Fibroblast of lung (primary cell): ENCODE data around the gene CHIT1. TPM values are rescaled to one million over a fixed set of nuclear protein-coding genes. Genes with fewer than 3 reads are reported as not detected.

Experiments used
- DNase-seq, 2 donors: peaks; one replicate each; pipeline versions ENCODE4 v3.0.0 to v3.0.0-alpha.2; 2010; ENCODE audit warnings: low read depth in 2 of 2
- H2AFZ ChIP-seq: 2 replicates; pipeline ENCODE4 v1.5.1; 2012; ENCODE audit warnings: low read length, control low read depth, inconsistent platforms
- H3K27ac ChIP-seq: 2 replicates; pipeline ENCODE4 v1.5.1; 2011; ENCODE audit warnings: low read length, control low read depth; ENCODE audit not compliant: insufficient read depth
- H3K27me3 ChIP-seq: 2 replicates; pipeline ENCODE4 v1.5.1; 2011; ENCODE audit warnings: mild to moderate bottlenecking, low read length; ENCODE audit not compliant: control insufficient read depth, insufficient read depth
- H3K36me3 ChIP-seq: 2 replicates; pipeline ENCODE4 v1.5.1; 2011; ENCODE audit warnings: low read length; ENCODE audit not compliant: control insufficient read depth, insufficient read depth
- H3K4me1 ChIP-seq: 2 replicates; pipeline ENCODE4 v1.5.1; 2011; ENCODE audit warnings: low read length; ENCODE audit not compliant: control insufficient read depth, insufficient read depth; ENCODE audit errors: extremely low read depth
- H3K4me2 ChIP-seq: 2 replicates; pipeline ENCODE4 v1.5.1; 2011; ENCODE audit warnings: low read length, control low read depth; ENCODE audit not compliant: insufficient read depth; ENCODE audit errors: extremely low read depth
- H3K4me3 ChIP-seq, 4 experiments: fragments of 200-600 bp in 1 of 4; sonication (generic) in 1 of 4; replicated peaks in 1 of 4; 2 replicates each; pipeline ENCODE4 v1.5.1; 2011 to 2016; ENCODE audit warnings: low read length in 4 of 4, low read depth in 3 of 4, mild to moderate bottlenecking in 3 of 4, control low read depth in 2 of 4, inconsistent platforms in 1 of 4, mixed read lengths in 1 of 4; ENCODE audit not compliant: insufficient read depth in 1 of 4; ENCODE audit errors: control extremely low read depth in 1 of 4
- H3K79me2 ChIP-seq: 2 replicates; pipeline ENCODE4 v1.5.1; 2012; ENCODE audit warnings: mild to moderate bottlenecking, low read length, inconsistent platforms; ENCODE audit not compliant: control insufficient read depth, insufficient read depth
- H3K9ac ChIP-seq: 2 replicates; pipeline ENCODE4 v1.5.1; 2011; ENCODE audit warnings: mild to moderate bottlenecking, low read length, control low read depth; ENCODE audit not compliant: insufficient read depth
- H3K9me3 ChIP-seq: 2 replicates; pipeline ENCODE4 v1.5.1; 2012; ENCODE audit warnings: low read depth, low read length; ENCODE audit not compliant: control insufficient read depth, insufficient read depth
- H4K20me1 ChIP-seq: 2 replicates; pipeline ENCODE4 v1.5.1; 2011; ENCODE audit warnings: low read length; ENCODE audit not compliant: control insufficient read depth, insufficient read depth; ENCODE audit errors: extremely low read depth
- EZH2 ChIP-seq: IDR thresholded peaks from 2 replicates; pipeline ENCODE4 v1.5.1; 2012; ENCODE audit warnings: low read length, control low read depth, mild to moderate bottlenecking; ENCODE audit errors: missing control alignments
- polyA plus RNA-seq, 2 donors: library from polyadenylated mRNA; depleted of rRNA in 1 of 2; stranded (reverse) in 1 of 2; unstranded in 1 of 2; fragments of >200 nt; gene quantifications; 2 replicates each; pipeline ENCODE4 v1.2.1, GENCODE V29; 2011 to 2012; ENCODE audit warnings: missing spikeins in 1 of 2
- total RNA-seq: library from RNA; depleted of rRNA; stranded (reverse); fragments of >200 nt; gene quantifications from 2 replicates; pipeline ENCODE4 v1.2.1, GENCODE V29; 2014
- TF ChIP-seq, protein P1 (sequence below), 2 donors: IDR thresholded peaks in 1 of 2; conservative IDR thresholded peaks in 1 of 2; 1 replicate in 1 of 2; 2 replicates in 1 of 2; pipeline ENCODE4 v1.5.1; 2011 to 2012; ENCODE audit warnings: low read length in 2 of 2, control low read depth in 1 of 2, inconsistent platforms in 1 of 2, low read depth in 1 of 2, mild to moderate bottlenecking in 1 of 2

Gene CHIT1
- total and polyA plus RNA-seq, 2 donors (not counting 1 experiment from before 2014, with no cell fraction given), result not detected

DNA sequence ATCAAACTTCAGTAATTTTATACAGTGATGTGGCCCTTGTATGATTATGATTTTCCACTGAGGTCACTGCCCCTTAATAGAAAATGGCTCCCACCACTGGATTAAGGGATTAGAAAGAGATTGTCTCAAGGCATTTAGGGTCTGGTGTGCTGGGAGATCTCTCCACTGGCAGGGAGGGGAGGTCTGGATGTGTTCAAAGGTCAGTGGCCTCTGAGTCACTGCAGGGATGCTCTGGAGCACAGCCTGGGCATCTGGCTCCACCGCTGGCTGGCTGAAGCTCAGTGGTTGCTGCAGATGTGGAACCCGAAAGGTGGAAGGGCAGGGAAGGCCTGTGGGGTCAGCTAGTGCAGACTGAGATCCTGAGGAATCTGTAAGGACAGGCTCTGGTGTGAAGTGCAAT, 24.7 kb downstream of the CHIT1 start:
- no peak for DNase-seq
- Histone ChIP-seq H3K4me2 (no peak overlapping the region), H3K27ac (no peak overlapping the region), H3K4me1 (peaks cover 9% of the 10 kb centered on the region), H3K4me3 (no peak overlapping the region), H3K9ac (no peak overlapping the region), H3K27me3 (no peaks in the 10 kb centered on the region), H4K20me1 (no peaks in the 10 kb centered on the region), H2AFZ (no peak overlapping the region), H3K36me3 (no peaks in the 10 kb centered on the region), H3K9me3 (no peaks in the 10 kb centered on the region), H3K79me2 (no peaks in the 10 kb centered on the region)
- no peak for TF ChIP-seq EZH2
- TF ChIP-seq, protein P1, sequence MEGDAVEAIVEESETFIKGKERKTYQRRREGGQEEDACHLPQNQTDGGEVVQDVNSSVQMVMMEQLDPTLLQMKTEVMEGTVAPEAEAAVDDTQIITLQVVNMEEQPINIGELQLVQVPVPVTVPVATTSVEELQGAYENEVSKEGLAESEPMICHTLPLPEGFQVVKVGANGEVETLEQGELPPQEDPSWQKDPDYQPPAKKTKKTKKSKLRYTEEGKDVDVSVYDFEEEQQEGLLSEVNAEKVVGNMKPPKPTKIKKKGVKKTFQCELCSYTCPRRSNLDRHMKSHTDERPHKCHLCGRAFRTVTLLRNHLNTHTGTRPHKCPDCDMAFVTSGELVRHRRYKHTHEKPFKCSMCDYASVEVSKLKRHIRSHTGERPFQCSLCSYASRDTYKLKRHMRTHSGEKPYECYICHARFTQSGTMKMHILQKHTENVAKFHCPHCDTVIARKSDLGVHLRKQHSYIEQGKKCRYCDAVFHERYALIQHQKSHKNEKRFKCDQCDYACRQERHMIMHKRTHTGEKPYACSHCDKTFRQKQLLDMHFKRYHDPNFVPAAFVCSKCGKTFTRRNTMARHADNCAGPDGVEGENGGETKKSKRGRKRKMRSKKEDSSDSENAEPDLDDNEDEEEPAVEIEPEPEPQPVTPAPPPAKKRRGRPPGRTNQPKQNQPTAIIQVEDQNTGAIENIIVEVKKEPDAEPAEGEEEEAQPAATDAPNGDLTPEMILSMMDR (conservative IDR thresholded peaks at IDR 0.05 in 1 of 2, IDR thresholded peaks at IDR 0.05 in 1 of 2; ENCODE audit: low read depth in 1 of 2, low read length in 2 of 2), result no peak

DNA sequence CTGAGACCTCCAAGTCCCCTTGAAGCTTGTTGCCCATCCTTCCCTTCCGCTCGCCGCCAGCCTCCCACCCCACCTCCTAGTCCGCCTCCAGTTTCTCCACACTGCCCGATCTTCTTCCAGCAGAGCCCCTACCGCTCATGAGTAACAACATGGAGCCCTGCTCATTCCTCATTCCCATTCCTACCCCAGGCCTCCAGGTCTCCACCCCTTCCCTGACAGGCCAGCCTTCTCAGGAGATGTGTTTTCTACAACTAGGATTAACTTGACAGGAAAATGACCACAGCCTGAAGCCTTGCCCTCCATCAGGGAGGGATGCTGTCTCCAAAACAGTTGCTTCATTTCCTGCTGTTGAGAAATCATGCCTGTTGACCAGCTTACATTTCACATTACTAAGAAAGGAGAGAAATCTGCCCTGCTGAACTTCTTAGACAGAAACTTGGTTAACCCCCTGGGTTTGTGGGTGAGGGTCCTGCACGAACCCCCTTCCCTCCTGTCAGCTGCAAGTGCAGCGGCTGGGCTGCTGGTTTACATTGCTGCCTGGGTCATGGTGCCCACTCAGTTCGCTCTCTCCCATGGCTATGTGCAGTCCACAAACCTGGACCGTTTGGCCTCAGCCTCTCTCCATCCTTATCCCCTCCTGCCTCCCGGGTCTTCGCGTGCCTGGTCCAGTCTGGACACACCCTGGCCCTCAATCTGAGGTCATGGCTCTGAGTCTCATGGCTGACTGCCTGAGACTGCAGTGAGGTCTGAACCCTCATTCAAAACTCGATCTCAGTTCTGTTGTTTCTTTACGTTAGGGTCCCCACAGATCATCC, 26.8 kb downstream of the CHIT1 start:
- Histone ChIP-seq H3K27ac (peak overlapping the region; percentile 22), H2AFZ (peak overlapping the region; percentile 20), H3K4me1 (peaks cover 21% of the 10 kb centered on the region), H3K4me3 (peak overlapping the region in 1 of 4 experiments; percentile 11), H3K79me2 (no peaks in the 10 kb centered on the region), H3K36me3 (no peaks in the 10 kb centered on the region), H4K20me1 (no peaks in the 10 kb centered on the region), H3K9me3 (no peaks in the 10 kb centered on the region), H3K27me3 (no peaks in the 10 kb centered on the region), H3K4me2 (no peak overlapping the region), H3K9ac (no peak overlapping the region)
- no peak for TF ChIP-seq EZH2
- DNase-seq, result peak; percentile 78 to 95

DNA sequence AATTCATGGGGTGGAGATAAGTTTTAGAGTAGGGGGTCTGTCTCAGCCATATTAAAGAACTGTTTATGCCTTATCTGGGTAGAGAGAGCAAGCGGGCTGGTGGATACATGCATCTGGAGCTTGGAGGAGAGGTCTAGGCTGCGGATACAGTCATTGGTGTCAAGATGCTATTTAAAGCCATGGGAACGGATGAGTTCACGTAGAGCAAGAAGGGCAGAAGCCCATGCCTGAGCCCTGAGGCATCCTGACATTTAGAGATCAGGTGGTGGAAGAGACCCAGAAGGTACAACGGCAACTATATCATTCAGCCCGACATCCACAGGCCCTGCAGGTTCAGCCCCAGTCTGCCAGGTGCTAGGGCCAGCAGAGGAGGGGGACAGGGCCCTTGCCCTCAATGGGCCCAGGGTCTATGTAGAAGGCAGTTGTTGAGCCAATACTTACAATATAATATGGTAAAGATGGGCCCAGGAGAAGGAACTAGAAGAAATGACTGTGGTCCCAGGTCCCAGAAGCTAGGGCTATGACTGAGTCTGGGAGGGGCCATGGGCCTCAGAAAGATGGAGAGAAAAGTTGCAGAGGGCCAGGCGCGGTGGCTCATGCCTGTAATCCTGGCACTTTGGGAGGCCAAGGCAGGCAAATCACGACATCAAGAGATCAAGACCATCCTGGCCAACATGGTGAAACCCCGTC, 27.8 kb downstream of the CHIT1 start:
- TF ChIP-seq, protein P1 (conservative IDR thresholded peaks at IDR 0.05 in 1 of 2, IDR thresholded peaks at IDR 0.05 in 1 of 2; ENCODE audit: low read depth in 1 of 2, low read length in 2 of 2), result no peak
- TF ChIP-seq EZH2, result no peak
- no peaks in the 10 kb centered on the region for H3K36me3 ChIP-seq
- no peak overlapping the region for H3K4me3 ChIP-seq
- no peaks in the 10 kb centered on the region for H3K9me3 ChIP-seq
- H4K20me1 ChIP-seq, result no peaks in the 10 kb centered on the region
- H3K4me2 ChIP-seq, result no peak overlapping the region
- H3K4me1 ChIP-seq, result peaks cover 25% of the 10 kb centered on the region
- DNase-seq, result no peak
- no peaks in the 10 kb centered on the region for H3K27me3 ChIP-seq
- H3K27ac ChIP-seq, result no peak overlapping the region
- H3K9ac ChIP-seq, result no peak overlapping the region
- no peak overlapping the region for H2AFZ ChIP-seq
- H3K79me2 ChIP-seq, result no peaks in the 10 kb centered on the region
